GM04504 (cell line): ENCODE measurements around the gene PHF8.

Source experiments
- DNase-seq: peaks from one replicate; pipeline ENCODE4 v3.0.0-alpha.2; 2012; ENCODE audit warnings: low read depth

The PHF8 gene

DNA sequence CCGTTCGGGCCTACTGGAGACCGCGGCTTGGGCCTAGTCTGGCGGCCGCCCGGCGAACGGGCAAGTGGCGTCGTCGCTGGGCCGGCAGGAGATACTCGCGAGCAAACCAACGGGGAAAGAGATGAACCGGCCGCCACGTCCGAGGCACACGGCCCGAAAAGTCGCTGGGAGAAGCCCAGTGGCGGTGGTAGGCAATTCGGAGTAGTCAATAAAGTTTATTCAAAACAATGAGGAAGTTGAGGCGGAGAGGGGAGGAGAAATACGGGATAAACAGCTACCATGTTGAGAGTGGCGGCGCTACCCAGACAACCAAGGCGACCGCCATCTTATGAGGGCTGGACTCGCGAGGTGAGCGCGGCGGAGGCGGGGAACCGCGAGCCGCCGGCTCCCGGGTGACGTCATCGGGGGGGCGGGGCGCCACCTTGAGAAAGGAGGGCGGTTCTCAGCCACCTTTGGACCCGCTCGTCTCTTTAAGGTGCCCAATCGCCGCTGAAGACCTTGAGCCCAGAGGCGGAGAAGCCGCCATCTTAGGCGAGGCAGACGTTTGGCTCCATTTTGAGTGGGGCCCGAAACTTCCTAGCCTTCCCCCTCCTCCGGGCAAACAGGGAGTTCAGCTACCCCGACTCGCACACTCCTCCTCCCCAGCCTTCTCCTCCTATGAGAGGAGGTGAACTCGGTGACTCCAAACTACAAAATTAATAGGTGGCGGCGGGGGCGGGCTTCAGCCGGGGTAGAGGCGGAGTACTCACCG, at the start of gene PHF8:
Gene PHF8 (minus strand): TSS at position 348 of the 751 bp plus-strand sequence. CDS start 1,745 bp downstream, outside the sequence.
- DNase-seq: peak; percentile 80

DNA sequence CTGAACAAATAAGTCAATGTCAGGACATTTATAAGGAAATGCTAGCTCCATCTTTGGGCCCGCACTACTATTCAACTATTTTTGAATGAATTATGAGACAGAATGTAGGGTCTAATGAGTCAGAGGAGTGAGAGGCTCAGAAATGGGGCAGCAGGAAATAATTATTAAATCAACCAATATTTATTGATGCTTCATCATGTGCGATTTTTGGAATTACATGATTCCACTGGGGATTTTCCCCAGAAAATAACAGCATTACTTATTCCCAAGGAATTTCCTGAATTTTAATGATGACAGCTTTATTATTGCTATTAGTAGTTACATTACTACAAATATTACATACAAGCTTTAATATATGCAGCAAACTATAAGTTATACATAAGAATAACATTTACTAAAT, 49.3 kb upstream of the PHF8 start:
- no peak for DNase-seq

DNA sequence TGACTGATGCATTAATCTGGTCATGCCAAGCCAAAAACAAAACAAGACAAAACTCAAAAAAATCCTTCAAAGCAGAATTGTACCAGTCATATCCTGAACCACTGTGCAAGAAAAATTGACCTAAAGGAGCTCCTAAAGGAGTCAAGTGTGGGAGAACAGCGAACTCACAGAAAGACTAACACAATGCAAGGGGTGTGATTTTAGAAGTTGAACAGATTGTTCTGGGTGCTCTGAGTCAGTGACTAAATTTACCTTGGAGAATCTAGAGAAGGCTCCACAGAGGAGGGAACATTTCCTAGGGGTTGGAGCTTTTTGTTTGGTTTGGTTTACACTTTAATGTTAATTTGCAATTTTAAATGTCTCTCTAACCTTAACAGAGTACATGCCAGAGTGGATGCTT, 48.9 kb upstream of the PHF8 start:
- DNase-seq: no peak

DNA sequence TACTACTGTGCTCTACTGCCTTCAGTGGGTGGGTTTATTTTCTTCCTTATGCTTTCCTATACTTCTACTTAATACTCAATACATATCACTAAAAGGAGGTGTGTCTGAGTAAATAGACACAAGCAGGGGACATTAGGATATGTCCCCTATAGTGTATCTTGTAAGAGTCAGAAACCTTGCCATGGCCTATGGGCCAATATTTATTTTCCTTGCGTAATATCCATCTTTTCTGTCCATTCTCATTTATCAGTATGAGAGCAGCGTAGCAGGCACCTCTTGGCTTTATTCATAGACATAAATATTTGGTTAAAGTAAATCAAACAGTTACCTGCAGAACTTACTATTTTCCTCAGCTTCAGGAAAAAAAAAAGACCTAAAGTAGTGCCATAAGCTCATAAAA, 46.6 kb upstream of the PHF8 start:
- DNase-seq: no peak

DNA sequence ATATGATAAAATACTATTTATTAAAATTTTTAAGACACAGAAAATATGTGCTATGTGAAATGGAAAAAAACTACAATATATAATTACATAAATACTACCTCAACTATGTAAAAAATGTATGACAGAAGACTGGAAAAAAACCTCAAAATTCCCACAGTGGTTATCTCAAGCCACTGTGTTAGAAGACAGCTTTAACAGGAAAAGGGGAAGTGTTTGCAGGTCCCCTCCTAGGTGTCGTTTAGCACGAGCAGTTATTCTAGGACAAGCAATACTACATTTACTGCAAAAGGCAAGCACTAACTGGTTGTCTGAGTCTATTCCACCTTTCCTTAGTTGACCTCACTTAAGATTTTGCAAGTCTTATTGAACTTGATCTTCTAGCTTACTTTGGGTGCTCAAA, 44.9 kb upstream of the PHF8 start:
- no peak for DNase-seq

DNA sequence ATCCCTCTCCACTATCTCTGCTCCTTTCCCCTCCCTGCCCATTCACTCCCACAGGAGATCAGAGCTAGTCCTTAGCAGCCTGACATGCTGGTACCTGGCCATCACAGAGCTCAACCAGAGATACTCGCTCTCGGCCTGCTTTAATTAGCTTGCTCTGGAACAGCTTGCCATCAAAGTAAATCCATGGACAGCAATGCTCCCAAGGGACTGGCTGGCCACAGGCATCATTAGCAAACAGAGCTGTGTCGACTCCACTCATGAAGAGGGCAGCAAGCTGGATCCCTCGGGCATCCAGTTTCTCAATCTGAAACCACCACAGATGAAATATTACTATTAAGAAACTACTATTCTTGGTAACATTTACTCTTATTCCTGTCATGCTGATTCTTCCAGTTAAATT, 43.4 kb upstream of the PHF8 start:
- DNase-seq: no peak

DNA sequence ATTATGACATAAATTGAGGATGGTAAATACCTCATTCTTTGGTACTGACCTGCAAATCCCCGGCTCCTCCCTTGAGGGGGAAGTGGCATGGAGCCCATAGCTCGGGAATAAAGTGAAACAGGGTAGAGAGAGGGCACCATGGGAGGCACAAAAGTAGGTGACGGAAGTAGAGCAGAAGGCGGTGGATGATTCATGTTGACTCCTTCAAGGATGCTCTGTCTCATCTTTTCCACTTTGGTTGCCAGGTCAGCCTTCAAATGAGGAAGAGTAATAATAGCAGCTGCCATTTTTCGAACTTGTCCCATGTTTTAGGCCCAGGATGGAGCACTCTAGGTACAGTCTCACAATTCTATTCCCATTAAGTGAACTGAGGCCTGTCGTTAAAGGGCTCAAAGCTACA, 41.4 kb upstream of the PHF8 start:
- no peak for DNase-seq

DNA sequence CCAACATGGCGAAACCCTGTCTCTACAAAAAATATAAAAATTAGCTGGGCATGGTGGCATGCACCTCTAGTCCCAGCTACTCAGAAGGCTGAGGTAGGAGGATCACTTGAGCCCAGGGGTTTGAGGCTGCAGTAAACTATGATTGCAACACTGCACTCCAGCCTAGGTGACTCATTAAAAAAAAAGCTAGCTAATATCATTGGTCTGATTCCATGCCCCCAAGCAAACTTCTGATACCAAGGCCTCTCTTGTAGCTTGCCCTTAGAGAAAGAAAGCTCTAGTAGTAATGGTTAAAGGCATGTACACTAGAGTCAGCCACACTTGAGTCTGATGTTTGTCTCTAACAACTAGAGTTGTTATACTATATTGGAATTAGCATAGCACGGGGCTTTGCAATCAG, 32.6 kb upstream of the PHF8 start:
- DNase-seq: peak; percentile 21

DNA sequence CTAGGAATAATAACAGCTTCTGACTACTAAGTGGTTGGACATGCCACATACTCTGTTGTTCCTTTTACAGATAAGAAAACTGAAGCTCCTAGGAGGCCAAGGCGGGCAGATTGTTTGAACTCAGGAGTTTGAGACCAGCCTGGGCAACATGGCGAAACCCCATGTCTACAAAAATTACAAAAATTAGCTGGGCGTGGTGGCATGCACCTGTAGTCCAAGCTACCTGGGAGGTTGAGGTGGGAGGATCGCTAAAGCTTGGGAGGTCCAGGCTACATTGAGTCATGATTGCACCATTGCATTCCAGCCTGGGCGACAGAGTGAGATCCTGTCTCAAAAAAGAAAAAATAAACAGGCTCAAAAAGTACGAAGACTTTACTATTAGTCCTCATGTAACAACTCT, 30.6 kb upstream of the PHF8 start:
- DNase-seq: no peak

DNA sequence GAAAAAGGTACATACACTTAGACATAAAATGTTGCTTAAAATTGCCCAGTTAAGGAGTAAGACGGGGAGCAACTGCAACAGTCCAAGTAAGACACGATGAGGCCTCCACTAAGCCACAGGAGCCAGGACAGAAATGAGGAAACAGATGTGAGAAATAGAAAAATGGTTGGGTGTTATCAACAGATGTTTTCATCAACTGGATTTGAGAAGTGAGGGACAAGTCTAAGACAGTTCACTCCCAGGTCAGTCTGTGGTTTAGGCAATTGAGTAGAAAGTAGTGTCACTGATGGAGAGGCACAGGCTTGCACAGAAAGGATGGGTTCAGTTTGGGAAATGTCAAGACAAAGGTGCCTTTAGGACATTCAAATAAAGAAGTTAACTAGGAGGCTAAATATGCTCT, 23.5 kb upstream of the PHF8 start:
- no peak for DNase-seq

DNA sequence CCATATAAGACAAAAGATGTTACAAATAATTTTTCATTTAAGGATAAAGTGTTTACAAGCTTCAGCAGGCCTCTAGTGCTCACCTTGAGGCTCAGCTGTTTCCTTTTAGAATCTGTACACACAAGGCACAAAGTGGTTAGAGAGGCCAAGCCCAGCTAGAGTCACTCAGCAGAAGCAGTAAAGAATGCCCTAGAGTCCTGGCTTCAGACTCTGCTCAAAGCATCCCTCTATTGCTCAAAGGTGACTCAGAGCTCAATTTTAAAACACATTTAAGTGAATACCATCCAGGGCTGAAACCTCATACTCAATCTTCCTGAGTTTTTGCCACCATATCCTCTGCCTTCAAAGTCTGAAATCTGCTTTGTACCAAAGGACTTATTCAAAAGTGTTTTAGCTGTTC, 22.6 kb upstream of the PHF8 start:
- DNase-seq: peak; percentile 20

DNA sequence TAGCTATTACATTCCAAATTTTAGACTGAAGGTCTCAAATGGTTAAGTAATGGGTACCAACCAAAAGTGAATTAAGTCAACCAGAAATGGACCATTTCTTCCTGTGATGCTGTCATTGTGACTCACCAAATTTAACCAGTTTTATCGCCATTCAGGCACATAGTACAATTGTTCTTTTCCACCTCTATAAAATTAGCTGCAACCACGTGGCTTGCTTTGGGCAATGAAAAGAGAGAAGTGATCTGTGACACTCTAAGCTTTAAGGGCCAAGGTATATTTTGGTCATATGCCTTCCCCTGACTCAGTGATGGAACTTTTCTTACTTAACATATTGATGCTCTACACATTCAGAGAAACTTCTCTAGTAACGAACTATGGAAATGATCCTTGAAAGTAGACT, 20.3 kb upstream of the PHF8 start:
- DNase-seq: no peak

DNA sequence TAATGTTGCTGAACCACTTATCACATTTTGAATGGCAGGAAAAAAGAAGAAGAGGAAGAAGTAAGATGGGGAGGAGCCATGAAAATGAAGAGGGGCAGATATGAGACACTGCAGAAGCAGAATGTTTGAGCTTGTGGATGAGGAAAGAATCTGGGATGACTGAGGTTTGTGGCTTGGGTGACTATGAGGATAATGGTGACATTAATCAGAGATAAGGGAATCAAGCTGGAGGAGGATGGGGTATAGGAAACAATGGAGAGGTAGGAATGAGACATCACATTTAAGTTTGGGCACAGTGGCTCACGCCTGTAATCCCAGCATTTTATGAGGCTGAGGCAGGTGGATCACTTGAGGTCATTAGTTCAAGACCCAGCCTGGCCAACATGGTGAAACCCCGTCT, 19.1 kb upstream of the PHF8 start:
- no peak for DNase-seq

DNA sequence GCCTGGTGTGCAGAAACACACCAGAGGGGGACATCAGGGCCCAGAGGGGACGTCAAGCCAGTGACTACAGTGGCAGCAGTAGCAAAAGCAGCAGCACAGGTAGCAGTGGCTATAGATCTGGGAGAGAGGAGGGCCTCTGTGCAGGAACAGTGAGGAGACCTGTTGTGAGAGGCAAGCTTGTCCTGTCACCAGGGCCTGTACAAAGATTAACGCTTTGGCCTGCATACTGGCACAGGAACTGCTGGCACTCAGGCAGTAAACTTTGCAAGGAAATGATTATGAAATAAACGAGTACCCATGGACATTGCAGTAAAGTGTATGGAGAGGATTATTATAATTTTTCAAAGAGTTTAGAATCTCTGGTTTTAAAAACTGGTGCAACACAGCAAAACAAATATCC, 5.5 kb upstream of the PHF8 start:
- DNase-seq: no peak

DNA sequence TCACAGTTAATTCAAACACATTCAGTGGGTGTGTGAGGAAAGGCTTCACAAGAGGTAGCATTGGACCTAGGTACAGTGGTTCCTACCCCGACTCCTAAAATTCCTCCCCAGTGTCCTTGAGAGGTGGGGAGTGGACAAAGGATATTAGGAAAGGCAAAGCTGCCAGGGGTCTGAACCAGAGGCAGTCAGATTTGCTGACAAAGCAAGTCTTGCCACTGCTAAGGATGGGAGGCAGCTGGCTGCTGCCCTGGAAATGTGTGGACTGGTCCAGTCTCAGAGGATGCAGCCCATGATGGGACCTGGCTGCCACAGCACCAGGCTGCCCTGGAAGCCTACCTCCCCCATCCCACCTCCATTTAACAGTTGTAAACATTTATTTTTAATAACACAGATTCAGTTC, 4.1 kb upstream of the PHF8 start:
- DNase-seq: no peak

DNA sequence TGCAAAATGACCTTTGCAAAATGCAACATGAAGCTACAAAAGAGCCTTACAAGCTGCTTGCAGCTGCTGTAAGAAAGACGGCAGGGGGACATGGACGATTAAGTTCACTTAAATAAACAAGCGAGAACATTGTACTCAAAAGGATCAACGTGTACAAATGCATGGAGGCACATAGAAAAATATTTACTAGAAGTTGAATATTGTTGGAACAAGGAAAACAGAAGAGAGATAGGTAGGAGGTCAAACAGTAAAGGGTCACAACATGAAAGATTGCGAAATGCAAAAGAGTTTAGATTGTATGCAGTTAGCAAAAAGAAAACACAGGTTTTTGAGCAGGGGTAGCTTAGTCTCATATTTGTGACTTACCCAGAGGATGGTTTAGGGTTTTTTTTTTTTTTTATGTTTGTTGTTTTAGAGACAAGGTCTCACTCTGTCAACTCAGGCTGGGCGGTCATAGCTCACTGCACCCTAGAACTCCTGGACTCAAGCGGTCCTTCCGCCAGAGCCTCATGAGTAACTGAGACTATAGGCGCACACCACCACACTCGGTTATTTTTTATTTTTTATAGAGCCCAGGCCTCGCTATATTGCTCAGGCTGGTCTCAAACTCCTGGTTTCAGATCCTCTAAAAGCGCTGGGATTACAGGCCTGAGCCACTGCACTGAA, 1.4 kb upstream of the PHF8 start:
- no peak for DNase-seq

DNA sequence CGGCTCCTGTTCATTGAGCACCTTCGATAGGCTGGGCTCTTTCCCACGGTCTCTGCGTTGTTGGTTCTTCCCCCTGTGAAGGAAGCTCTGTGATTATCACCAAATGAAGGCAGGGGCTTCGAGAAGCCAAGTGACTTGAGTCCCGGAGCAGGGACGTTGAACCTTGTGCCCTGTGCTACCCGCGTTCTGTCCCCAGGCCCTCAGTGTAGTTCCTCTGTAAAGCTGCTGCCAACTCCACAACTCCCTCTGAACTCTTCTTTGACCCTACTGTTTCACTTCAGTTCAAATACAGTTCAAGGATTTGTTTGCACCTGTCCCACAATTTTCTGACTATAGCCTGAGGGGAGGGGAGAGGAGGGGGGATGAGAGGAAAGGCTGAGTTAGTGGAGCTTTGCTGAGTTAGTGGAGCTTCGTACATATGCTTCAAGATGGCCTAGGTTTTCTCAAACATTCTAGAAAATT, 635 bp upstream of the PHF8 start:
- DNase-seq: no peak

DNA sequence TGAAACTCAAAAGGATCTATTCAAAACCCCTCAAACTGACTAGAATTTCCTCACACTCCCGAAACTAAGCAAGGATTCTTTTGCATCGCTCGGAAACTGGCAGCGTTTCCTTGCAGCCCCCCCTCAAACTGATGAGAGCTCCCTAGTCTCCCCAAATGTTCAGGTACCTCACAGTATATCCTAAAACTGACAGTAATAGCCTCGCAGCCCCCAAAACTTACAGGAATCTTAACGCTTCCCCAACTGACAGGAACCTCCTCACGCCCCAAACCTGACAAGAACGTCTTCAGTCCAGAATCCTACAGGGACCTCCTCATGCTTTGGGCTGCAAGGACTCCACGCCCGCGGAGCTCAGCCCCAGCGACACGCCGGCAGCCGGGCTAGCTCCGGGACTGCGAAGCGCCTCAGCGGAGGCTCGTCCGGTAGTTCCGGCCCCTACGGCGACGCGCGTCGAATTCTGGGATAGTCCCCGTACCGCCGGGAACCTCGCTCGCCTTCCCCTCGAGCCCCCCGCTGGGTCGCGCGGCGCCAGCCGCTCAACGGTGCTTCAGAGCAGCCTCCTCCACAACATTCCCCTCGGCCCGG, 640 bp downstream of the PHF8 start:
- DNase-seq: peak; percentile 9

DNA sequence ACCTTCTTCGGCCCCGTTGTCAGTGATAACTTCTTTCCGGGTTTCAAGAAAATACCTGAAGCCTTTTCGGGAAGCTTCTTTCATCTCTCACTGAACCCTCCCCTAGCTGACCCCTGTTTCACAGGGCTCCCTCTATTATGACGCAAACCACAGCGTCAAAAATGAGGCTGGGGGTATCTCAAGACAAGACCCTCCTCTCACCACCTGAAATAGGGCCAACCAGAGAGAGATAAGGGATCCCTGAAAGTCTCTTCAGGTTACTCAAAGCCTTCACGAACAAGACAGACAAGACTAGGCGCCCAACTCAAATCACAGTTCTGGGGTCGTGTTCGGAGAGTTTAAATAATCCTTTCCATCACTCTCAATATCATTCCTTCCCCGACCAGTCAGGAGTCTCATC, 1.2 kb downstream of the PHF8 start:
- DNase-seq: no peak

DNA sequence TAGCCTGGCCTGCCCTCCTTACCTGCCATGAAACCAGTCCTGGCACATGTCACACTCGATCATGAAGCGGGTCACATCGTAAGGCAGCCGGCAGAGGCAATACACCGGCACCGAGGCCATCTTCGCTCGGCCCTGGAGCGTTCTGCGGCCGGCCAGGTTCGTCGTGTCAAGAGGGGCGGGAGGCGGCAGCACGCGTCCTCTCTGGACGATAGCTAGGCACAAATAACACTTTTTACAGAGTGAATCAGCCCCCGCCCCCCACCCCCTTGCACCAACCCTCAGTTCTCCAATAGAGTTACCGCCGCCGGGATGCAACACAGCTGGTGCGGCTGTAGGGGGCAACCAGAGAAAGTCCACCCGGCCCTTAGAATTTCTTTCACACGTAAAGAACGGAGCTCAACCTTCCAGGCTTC, 1.7 kb downstream of the PHF8 start:
- peak; percentile 25 for DNase-seq

DNA sequence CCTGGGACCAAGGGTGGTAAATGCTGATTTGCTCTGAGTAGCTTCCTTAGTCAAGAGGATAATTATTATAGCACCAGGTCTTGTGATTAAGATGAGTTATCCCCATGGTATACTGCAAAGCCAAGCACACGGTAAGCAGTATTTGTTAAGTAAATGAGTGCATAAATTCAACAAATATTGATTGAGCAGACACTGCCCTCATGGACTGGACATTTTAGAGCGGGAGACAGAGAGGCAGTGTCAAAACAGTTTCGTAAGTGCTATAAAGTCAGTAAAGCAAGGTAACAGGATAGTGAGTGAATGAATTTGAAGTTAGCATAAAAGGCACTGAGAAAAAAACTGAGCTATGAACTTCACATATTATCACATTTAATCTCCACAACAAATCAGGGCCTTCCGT, 13.9 kb downstream of the PHF8 start:
- DNase-seq: no peak

DNA sequence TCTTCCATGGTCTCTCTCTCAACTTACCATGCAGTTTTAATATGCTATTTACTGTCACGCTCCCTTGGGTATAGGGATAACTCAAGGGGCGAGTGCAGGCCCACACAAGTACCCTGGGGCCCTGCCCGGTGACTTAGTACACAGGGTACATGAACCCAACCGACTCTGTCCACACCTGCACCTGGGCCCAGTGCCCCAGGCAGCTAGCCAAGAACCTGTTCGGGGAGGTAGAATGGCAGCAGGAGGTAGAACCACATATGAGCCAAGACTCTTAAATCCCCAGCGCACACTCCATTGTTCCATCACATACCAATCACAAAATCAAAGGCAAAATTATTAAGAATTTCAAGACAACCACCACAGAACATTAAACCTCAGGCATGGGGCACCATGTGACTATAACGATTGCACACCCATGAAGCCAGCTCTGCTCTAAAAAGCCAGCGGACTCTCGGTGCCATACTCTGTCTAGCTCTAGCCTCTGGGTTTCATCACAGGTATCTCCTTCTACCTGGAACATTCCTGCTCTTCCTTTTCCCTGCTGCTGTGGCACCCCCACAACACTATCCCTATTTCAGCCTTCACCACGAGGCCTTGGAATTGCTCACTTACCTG, 14.6 kb downstream of the PHF8 start:
- no peak for DNase-seq

DNA sequence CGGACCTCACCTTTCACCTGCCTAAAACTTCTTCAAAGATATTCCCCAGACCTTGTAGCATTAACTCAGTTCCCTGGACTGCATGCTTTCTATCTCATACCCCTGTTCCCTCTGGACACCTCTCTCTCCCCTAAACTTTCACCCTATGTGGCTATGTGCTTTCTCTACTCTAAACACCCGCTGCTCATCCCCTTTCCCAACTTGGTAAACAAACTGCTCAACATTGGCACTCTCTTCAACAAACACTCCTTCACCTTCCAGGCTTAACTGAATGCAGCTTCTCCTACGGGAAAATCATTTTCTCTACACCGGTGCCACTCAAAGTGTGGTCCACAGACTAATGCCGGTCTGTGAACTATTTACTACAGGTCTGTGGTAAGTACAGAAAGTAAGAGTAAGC, 19.9 kb downstream of the PHF8 start:
- DNase-seq: no peak
